CD14-positive monocyte (primary cell): ENCODE results near the gene ANO5. TPM values are rescaled to one million over a fixed set of nuclear protein-coding genes. Genes with fewer than 3 reads are reported as not detected.

Source experiments
- DNase-seq, 3 donors: peaks; one replicate each; pipeline ENCODE4 v3.0.0-alpha.2; 2011 to 2022
- H2AFZ ChIP-seq: 2 replicates; pipeline ENCODE4 v1.6.0; 2012; ENCODE audit warnings: mild to moderate bottlenecking, low read depth, low read length, inconsistent platforms; ENCODE audit not compliant: insufficient read depth, poor library complexity, severe bottlenecking
- H3K27ac ChIP-seq, 2 donors: 1 replicate in 1 of 2; 2 replicates in 1 of 2; pipeline ENCODE4 v1.5.1; 2012 to 2013; ENCODE audit warnings: low read length in 2 of 2, control low read depth in 1 of 2, inconsistent platforms in 1 of 2, low read depth in 1 of 2, mild to moderate bottlenecking in 1 of 2
- H3K27me3 ChIP-seq, 2 donors: one replicate each; pipeline versions ENCODE4 v1.6.0 to v1.6.1; 2011 to 2013; ENCODE audit warnings: low read length in 2 of 2; ENCODE audit not compliant: control insufficient read depth in 2 of 2, insufficient read depth in 2 of 2
- H3K36me3 ChIP-seq, 2 donors: replicated peaks in 1 of 2; 1 replicate in 1 of 2; 2 replicates in 1 of 2; pipeline versions ENCODE4 v1.5.1 to v1.6.1; 2012 to 2013; ENCODE audit warnings: low read length in 2 of 2, control low read depth in 1 of 2, inconsistent platforms in 1 of 2, mild to moderate bottlenecking in 1 of 2; ENCODE audit not compliant: insufficient read depth in 2 of 2, control insufficient read depth in 1 of 2
- H3K4me1 ChIP-seq, 2 donors: 1 replicate in 1 of 2; 2 replicates in 1 of 2; pipeline versions ENCODE4 v1.5.1 to v1.6.1; 2012 to 2013; ENCODE audit warnings: low read length in 2 of 2, control low read depth in 1 of 2, inconsistent platforms in 1 of 2, mild to moderate bottlenecking in 1 of 2, moderate library complexity in 1 of 2; ENCODE audit not compliant: insufficient read depth in 2 of 2, control insufficient read depth in 1 of 2
- H3K4me2 ChIP-seq: replicated peaks from 2 replicates; pipeline ENCODE3; 2012; ENCODE audit warnings: low read length, moderate library complexity, mild to moderate bottlenecking; ENCODE audit not compliant: poor library complexity, severe bottlenecking; ENCODE audit errors: extremely low read depth
- H3K4me3 ChIP-seq, 3 experiments: fragments of 200-600 bp in 1 of 3; sonication (generic) in 1 of 3; replicated peaks in 1 of 3; 1 replicate in 2 of 3; 2 replicates in 1 of 3; pipeline ENCODE4 v1.5.1; 2011 to 2013; ENCODE audit warnings: low read length in 3 of 3, mild to moderate bottlenecking in 3 of 3, control low read depth in 2 of 3, low read depth in 2 of 3, inconsistent platforms in 1 of 3, moderate library complexity in 1 of 3
- H3K79me2 ChIP-seq: 2 replicates; pipeline ENCODE4 v1.6.0; 2012; ENCODE audit warnings: mild to moderate bottlenecking, control low read depth, inconsistent platforms, low read length, moderate library complexity; ENCODE audit not compliant: insufficient read depth
- H3K9ac ChIP-seq: 2 replicates; pipeline ENCODE4 v1.6.0; 2017; ENCODE audit warnings: low read length, mild to moderate bottlenecking; ENCODE audit not compliant: insufficient read depth, poor library complexity, severe bottlenecking
- H3K9me3 ChIP-seq, 2 donors: replicated peaks in 1 of 2; 1 replicate in 1 of 2; 2 replicates in 1 of 2; pipeline versions ENCODE4 v1.5.1 to v1.6.1; 2012 to 2013; ENCODE audit warnings: low read length in 2 of 2, control low read depth in 1 of 2; ENCODE audit not compliant: control insufficient read depth in 1 of 2, insufficient read depth in 1 of 2
- H4K20me1 ChIP-seq: 2 replicates; pipeline ENCODE4 v1.6.0; 2012; ENCODE audit warnings: mild to moderate bottlenecking, low read length, control low read depth, moderate library complexity; ENCODE audit not compliant: insufficient read depth
- H3K27ac Mint-ChIP-seq, 7 donors: one replicate each; pipeline ENCODE4 v1.8.0; 2020; ENCODE audit warnings: mild to moderate bottlenecking in 7 of 7, mixed read lengths in 7 of 7, moderate library complexity in 6 of 7, inconsistent platforms in 2 of 7
- H3K27me3 Mint-ChIP-seq, 3 donors: one replicate each; pipeline ENCODE4 v1.8.0; 2021 to 2022; ENCODE audit warnings: low read depth in 3 of 3, mild to moderate bottlenecking in 3 of 3, mixed read lengths in 3 of 3, moderate library complexity in 3 of 3, inconsistent platforms in 1 of 3
- H3K36me3 Mint-ChIP-seq, 2 donors: one replicate each; pipeline ENCODE4 v1.8.0; 2020; ENCODE audit warnings: mixed read lengths in 2 of 2, inconsistent platforms in 1 of 2, mild to moderate bottlenecking in 1 of 2
- H3K4me1 Mint-ChIP-seq: one replicate; pipeline ENCODE4 v1.8.0; 2020; ENCODE audit warnings: mild to moderate bottlenecking, mixed read lengths
- H3K4me3 Mint-ChIP-seq, 2 donors: one replicate each; pipeline ENCODE4 v1.8.0; 2020; ENCODE audit warnings: mild to moderate bottlenecking in 2 of 2, mixed read lengths in 2 of 2, moderate library complexity in 1 of 2
- H3K9me3 Mint-ChIP-seq, 7 donors: one replicate each; pipeline ENCODE4 v1.8.0; 2020 to 2022; ENCODE audit warnings: mixed read lengths in 7 of 7, mild to moderate bottlenecking in 6 of 7, moderate library complexity in 6 of 7, inconsistent platforms in 2 of 7
- CTCF ChIP-seq: fragments of 200-600 bp; IDR thresholded peaks from one replicate; pipeline ENCODE4 v1.8.0; 2022; ENCODE audit warnings: antibody characterized with exemption, mild to moderate bottlenecking
- WGBS: methylation state at CpG from one replicate; pipeline ENCODE4 v1.1.5; 2013; ENCODE audit warnings: missing lambda C conversion rate; ENCODE audit not compliant: insufficient coverage; 5-methylcytosine and 5-hydroxymethylcytosine counted together
- intact Hi-C, 2 donors: fragments of 100-400 bp; cut with micrococcal nuclease; formaldehyde crosslinking; loops; one replicate each; pipeline versions ENCODE4 v1.15.0 to v1.15.1; 2023
- polyA plus RNA-seq, 3 donors: library from polyadenylated mRNA; depleted of rRNA in 1 of 3; unstranded in 2 of 3; stranded (reverse) in 1 of 3; fragments of 300-500 nt in 2 of 3; fragments of >200 nt in 1 of 3; fragmentation: Illumina TruSeq in 2 of 3; gene quantifications; 1 replicate in 2 of 3; 2 replicates in 1 of 3; pipeline ENCODE4 v1.2.3, GENCODE V29; 2012 to 2021

The ANO5 gene
- polyA plus RNA-seq, 3 donors: 1.0 to 1.4 (median 1.1) TPM

DNA sequence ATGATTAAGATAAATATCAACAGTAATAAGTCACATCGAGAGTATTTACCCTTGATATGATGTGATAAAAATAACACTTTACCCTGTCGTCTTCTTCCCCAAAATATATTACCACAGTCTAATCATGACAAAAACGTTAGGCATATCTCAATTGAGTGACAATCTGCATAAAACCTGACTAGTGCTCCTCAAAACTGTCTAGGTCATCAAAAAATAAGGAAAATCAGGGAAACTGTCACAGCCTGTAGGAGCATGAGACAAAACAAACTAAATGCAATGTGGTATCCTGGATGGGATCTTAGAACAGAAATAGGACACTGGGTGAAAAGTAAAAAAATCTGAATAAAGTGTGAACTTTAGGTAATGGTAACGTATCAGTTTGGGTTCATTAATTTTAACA, 19.4 kb upstream of the ANO5 start:
- H4K20me1 ChIP-seq: no peaks in the 10 kb centered on the region
- Mint-ChIP-seq H3K27me3 (peaks cover 0 to 6% (median 2%) of the 10 kb centered on the region in 3 donors), H3K27ac (no peak overlapping the region), H3K36me3 (no peaks in the 10 kb centered on the region), H3K4me1 (peaks cover 6% of the 10 kb centered on the region), H3K4me3 (no peak overlapping the region), H3K9me3 (no peaks in the 10 kb centered on the region)
- TF ChIP-seq CTCF: no peak
- no peak overlapping the region for H3K27ac ChIP-seq
- DNase-seq: no peak
- H2AFZ ChIP-seq: no peak overlapping the region
- no peaks in the 10 kb centered on the region for H3K36me3 ChIP-seq
- WGBS: no CpG with 5 or more reads among the region's 4 CpGs
- no peak overlapping the region for H3K4me3 ChIP-seq
- intact Hi-C loops: no loop called here
- no peaks in the 10 kb centered on the region for H3K9me3 ChIP-seq
- peaks cover 0 to 2% of the 10 kb centered on the region in 2 donors for H3K27me3 ChIP-seq
- H3K4me2 ChIP-seq: no peak overlapping the region
- peaks cover 5% of the 10 kb centered on the region in 2 donors for H3K4me1 ChIP-seq
- H3K79me2 ChIP-seq: no peaks in the 10 kb centered on the region
- no peak overlapping the region for H3K9ac ChIP-seq

- no peaks in the 10 kb centered on the region for H4K20me1 ChIP-seq
- H3K9ac ChIP-seq: no peak overlapping the region
- no peak overlapping the region for H3K4me2 ChIP-seq
- Mint-ChIP-seq H3K27me3 (peaks cover 1 to 8% (median 2%) of the 10 kb centered on the region in 3 donors), H3K36me3 (no peaks in the 10 kb centered on the region), H3K9me3 (no peaks in the 10 kb centered on the region), H3K4me3 (no peak overlapping the region), H3K4me1 (peaks cover 2% of the 10 kb centered on the region), H3K27ac (no peak overlapping the region)
- H3K36me3 ChIP-seq: no peaks in the 10 kb centered on the region
- 94% methylated on average over 4 of the region's 4 CpGs for WGBS
- no peak overlapping the region for H2AFZ ChIP-seq
- DNase-seq: no peak
- H3K4me1 ChIP-seq: peaks cover 0 to 7% of the 10 kb centered on the region in 2 donors
- no peaks in the 10 kb centered on the region for H3K27me3 ChIP-seq
- intact Hi-C loops: no loop called here
- no peaks in the 10 kb centered on the region for H3K9me3 ChIP-seq
- no peaks in the 10 kb centered on the region for H3K79me2 ChIP-seq
- H3K27ac ChIP-seq: no peak overlapping the region
- H3K4me3 ChIP-seq: no peak overlapping the region
- peak; percentile 18 for TF ChIP-seq CTCF
Observed at GRCh38 chr11:22177186-22177585, 15.7 kb upstream of the ANO5 start.
